Retinal pigment epithelial cell (primary cell): ENCODE measurements around the gene RCN1.
"Not testable (repeated sequence)": the region's sequence is repeated elsewhere in the genome, so short reads cannot be mapped to it uniquely, and the experiment has no call there.

Experiments used
- DNase-seq: peaks from one replicate; pipeline ENCODE4 v3.0.0-alpha.2; 2010; ENCODE audit warnings: low read depth
- H3K4me3 ChIP-seq: 2 replicates; pipeline ENCODE4 v1.5.1; 2011; ENCODE audit warnings: mild to moderate bottlenecking, low read length, control low read depth, moderate library complexity
- CTCF ChIP-seq: conservative IDR thresholded peaks from 2 replicates; pipeline ENCODE4 v1.5.1; 2011; ENCODE audit warnings: low read depth, low read length, control low read depth, inconsistent platforms

The RCN1 gene

GRCh38 chr11:32113200-32113919 is 22.5 kb downstream of the RCN1 start:
- H3K4me3 ChIP-seq = no peak overlapping the region
- DNase-seq = no peak
- TF ChIP-seq CTCF = no peak

- TF ChIP-seq CTCF = no peak
- H3K4me3 ChIP-seq = no peak overlapping the region
- no peak for DNase-seq
Observed at GRCh38 chr11:32113920-32114203, 23.0 kb downstream of the RCN1 start.

GRCh38 chr11:32115446-32115845 is 24.6 kb downstream of the RCN1 start:
- TF ChIP-seq CTCF = no peak
- DNase-seq = no peak
- no peak overlapping the region for H3K4me3 ChIP-seq

- H3K4me3 ChIP-seq = no peak overlapping the region
- no peak for TF ChIP-seq CTCF
- no peak for DNase-seq
Observed at GRCh38 chr11:32116668-32117067, 25.8 kb downstream of the RCN1 start.

GRCh38 chr11:32118025-32118974 is 27.4 kb downstream of the RCN1 start:
- H3K4me3 ChIP-seq = no peak overlapping the region
- no peak for TF ChIP-seq CTCF
- DNase-seq = peak; percentile 9

- DNase-seq = not testable (repeated sequence)
Observed at GRCh38 chr11:32119139-32119538, 28.3 kb downstream of the RCN1 start.

GRCh38 chr11:32121012-32121411 is 30.1 kb downstream of the RCN1 start:
- H3K4me3 ChIP-seq = no peak overlapping the region
- DNase-seq = no peak
- TF ChIP-seq CTCF = no peak

More at GRCh38 chr11:32119139-32119538, 28.3 kb downstream of the RCN1 start:
- H3K4me3 ChIP-seq = not testable (repeated sequence)
